GM23248 (cell line): ENCODE data around the gene BEAN1.

Experiments
- EZH2 ChIP-seq: fragments of 200-600 bp; sonication (generic); IDR thresholded peaks from 2 replicates; pipeline ENCODE4 v1.6.1; 2018; ENCODE audit warnings: antibody characterized with exemption, mild to moderate bottlenecking; ENCODE audit not compliant: insufficient read depth, poor library complexity, severe bottlenecking
- EZH2phosphoT487 ChIP-seq: fragments of 200-600 bp; sonication (generic); IDR thresholded peaks from 2 replicates; pipeline ENCODE4 v1.6.1; 2018; ENCODE audit warnings: antibody characterized with exemption, moderate library complexity, mild to moderate bottlenecking, low read depth; ENCODE audit not compliant: insufficient read depth

DNA sequence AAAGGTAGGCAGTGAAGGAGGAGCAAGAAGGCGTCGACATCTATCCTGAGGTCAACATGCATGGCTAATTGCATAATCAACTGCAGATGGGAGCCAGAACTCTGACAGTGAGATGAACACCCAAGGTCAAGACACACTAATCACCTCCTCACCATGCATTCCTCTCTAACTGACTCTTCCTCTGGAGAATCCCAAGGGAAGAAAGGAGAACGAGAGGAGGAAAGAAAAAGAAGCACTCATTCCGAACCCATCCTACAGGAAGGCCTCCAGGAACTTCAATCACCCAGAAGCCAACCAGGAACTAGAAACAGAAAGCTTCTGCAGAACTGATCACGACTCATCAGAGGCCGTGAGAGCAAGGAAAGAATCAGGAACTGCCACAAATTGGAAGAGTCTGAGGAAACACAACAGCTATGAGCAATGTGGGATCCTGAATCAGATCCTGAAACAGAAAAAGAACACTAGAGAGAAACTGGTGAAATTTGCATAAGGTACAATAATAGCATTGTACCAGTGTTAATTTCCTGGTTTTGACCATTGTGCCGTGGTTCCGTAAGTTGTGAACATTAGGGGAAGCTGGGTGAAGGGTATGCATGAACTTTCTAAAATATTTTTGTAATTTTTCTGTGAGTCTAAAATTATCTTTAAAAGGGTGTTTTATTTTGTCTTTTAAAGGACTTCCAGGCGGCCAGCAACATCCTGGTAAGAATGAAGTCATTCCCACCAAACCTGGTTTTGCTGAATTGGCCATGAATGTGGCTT is 10.0 kb upstream of the BEAN1 start:
- no peak for TF ChIP-seq EZH2
- TF ChIP-seq EZH2phosphoT487 = no peak
